T-helper 2 cell treated with Interferon-gamma antibody and Interleukin-4, amounts not matched to agents 5 μg/mL and 100 μg/mL, for 36 hours (primary cell): Measurements from ENCODE around the gene STARD3.

Experiments
- DNase-seq: peaks from one replicate; pipeline ENCODE4 v3.0.0; 2021; ENCODE audit warnings: low spot score
- H3K27ac Mint-ChIP-seq: one replicate; pipeline ENCODE4 v1.8.0; 2021; ENCODE audit warnings: mild to moderate bottlenecking, mixed read lengths
- H3K27me3 Mint-ChIP-seq: one replicate; pipeline ENCODE4 v1.8.0; 2021; ENCODE audit warnings: low read depth, mixed read lengths
- H3K36me3 Mint-ChIP-seq: one replicate; pipeline ENCODE4 v1.8.0; 2021; ENCODE audit warnings: low read depth, mixed read lengths
- H3K4me1 Mint-ChIP-seq: one replicate; pipeline ENCODE4 v1.8.0; 2021; ENCODE audit warnings: low read depth, mixed read lengths
- H3K4me3 Mint-ChIP-seq: one replicate; pipeline ENCODE4 v1.8.0; 2022; ENCODE audit warnings: mild to moderate bottlenecking, moderate library complexity, mixed read lengths
- H3K9me3 Mint-ChIP-seq: one replicate; pipeline ENCODE4 v1.8.0; 2021; ENCODE audit warnings: mixed read lengths

STARD3 gene

GRCh38 chr17:39609416-39610025, 27.4 kb upstream of the STARD3 start:
- Mint-ChIP-seq H3K36me3 (no peaks in the 10 kb centered on the region), H3K9me3 (no peaks in the 10 kb centered on the region), H3K27me3 (peaks cover 56% of the 10 kb centered on the region), H3K27ac (no peak overlapping the region), H3K4me1 (peaks cover 2% of the 10 kb centered on the region), H3K4me3 (no peak overlapping the region)
- no peak for DNase-seq

DNA sequence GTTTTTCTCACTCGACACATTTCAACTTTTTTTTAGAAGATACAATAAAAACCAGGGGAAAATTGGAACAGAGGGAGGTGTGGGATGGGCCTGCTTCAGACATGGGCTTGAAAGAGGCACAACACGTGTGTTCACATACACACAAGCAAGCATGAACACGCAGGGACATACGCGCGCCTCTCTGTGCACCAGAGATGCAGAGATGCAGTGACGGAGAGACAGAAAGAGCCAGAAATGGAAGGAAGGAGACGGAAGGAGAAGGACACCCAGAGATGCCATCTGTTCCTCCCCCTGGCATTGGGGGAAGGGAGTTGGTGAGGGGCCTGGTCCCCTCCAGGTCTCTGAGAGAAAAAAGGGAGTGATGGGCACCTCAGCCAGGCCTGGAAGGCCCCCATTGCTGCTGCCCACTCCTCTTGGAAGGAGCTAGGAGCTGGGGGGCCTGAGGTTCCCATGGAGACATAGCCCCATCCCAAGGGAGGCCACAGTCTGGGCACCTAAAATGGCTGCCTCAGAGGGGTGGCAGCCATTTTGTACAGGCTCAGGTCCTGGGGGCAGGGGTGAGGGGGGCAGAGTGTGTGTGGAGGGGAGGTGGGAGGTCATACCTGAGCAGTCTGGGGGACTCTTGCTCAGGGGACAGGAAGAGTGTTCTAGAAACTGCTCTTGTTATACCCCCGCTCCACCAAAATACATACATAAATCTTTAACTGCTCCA, 25.4 kb upstream of the STARD3 start:
- Mint-ChIP-seq H3K4me1 (no peaks in the 10 kb centered on the region), H3K4me3 (no peak overlapping the region), H3K27me3 (peaks cover 61% of the 10 kb centered on the region), H3K27ac (no peak overlapping the region), H3K9me3 (no peaks in the 10 kb centered on the region), H3K36me3 (no peaks in the 10 kb centered on the region)
- DNase-seq = no peak

DNA sequence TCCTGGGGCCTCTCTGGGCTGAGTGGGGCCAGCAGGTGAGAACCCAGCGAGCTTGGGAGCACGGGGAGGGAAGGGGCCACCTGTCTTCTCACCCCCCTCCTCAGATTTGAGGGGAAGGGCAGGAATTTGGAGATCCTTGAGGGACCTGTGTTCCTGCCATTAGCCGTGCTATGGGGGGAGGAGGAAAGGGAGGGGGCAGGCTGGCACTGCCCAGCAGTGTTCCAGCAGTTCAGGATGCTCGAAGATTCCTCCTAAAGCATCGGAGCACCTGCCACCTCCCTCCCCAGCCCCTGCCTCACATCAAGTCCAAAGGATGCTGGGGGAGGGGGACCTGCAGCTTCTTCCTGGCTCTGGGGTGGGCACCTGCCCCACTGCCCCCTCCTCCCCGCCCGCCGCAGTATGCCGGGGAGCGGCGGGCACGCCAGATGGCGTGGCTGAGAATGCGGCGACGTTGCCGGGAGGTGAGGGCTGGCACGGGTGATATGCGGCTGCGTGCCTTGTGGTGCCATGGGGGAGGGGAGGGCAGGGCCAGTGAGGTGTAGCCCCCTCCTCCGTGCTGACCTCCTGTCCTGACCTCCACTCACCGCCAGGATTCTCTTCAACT, 24.6 kb upstream of the STARD3 start:
- DNase-seq = no peak
- H3K4me1 Mint-ChIP-seq = no peaks in the 10 kb centered on the region
- no peaks in the 10 kb centered on the region for H3K36me3 Mint-ChIP-seq
- H3K9me3 Mint-ChIP-seq = no peaks in the 10 kb centered on the region
- H3K27ac Mint-ChIP-seq = no peak overlapping the region
- no peak overlapping the region for H3K4me3 Mint-ChIP-seq
- peaks cover 63% of the 10 kb centered on the region for H3K27me3 Mint-ChIP-seq

- Mint-ChIP-seq H3K27me3 (peaks cover 61% of the 10 kb centered on the region), H3K4me3 (no peak overlapping the region), H3K4me1 (no peaks in the 10 kb centered on the region), H3K36me3 (no peaks in the 10 kb centered on the region), H3K27ac (no peak overlapping the region), H3K9me3 (no peaks in the 10 kb centered on the region)
- DNase-seq = no peak
Measured at GRCh38 chr17:39612935-39613464, 23.9 kb upstream of the STARD3 start.

DNA sequence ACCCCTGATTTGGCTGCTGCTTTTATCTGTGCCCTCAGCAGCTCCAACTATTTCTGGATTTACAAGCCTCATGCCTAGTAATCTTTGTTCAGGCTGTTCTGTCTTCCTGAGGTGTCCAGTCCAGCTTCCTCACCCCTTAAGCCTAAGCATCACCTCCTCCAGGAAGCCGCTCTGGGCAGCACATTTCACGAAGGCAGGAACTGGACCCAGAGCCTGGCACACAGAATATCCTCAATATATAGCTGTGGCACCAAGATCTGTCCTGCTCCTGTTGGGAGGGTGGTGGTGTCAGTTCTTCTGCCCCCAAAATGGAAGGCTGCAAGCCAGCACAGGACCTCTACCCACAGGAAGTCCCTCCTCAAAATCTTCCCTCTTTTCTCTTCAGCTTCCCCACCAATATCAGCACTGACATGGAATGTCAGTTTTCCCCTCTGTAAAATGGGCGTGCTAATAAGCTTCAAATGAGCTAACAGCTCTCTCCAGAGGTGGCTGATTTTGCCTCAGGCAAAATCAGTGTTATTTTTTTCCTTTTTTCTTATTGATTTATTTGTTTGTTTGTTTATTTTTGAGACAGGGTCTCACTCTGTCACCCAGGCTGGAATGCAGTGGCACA, 22.3 kb upstream of the STARD3 start:
- no peak for DNase-seq
- H3K4me1 Mint-ChIP-seq = no peaks in the 10 kb centered on the region
- H3K9me3 Mint-ChIP-seq = no peaks in the 10 kb centered on the region
- H3K36me3 Mint-ChIP-seq = no peaks in the 10 kb centered on the region
- H3K27me3 Mint-ChIP-seq = peaks cover 59% of the 10 kb centered on the region
- no peak overlapping the region for H3K4me3 Mint-ChIP-seq
- H3K27ac Mint-ChIP-seq = no peak overlapping the region

DNA sequence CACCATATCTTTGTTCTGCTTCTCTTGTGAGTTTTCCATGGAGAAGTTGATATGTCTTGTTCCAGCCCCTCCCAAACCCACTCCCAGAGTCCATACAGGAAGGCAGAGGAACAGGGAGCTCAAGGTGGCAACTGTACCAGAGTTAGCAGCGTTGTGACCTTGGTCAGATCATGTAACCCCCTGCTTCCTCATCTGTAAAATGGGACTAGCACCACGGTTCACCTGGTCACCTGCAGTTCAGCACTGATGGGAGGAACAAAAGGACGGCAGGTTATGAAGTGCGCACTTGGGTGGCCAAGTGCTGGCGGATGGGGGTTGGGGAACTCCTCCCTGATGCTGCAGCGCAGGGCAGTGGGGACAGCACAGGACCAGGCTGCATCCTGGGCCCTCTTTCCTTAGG, 21.5 kb upstream of the STARD3 start:
- no peaks in the 10 kb centered on the region for H3K36me3 Mint-ChIP-seq
- H3K27me3 Mint-ChIP-seq = peaks cover 60% of the 10 kb centered on the region
- H3K27ac Mint-ChIP-seq = no peak overlapping the region
- no peak overlapping the region for H3K4me3 Mint-ChIP-seq
- no peak for DNase-seq
- H3K9me3 Mint-ChIP-seq = no peaks in the 10 kb centered on the region
- H3K4me1 Mint-ChIP-seq = no peaks in the 10 kb centered on the region

GRCh38 chr17:39617100-39617445, 19.9 kb upstream of the STARD3 start:
- no peaks in the 10 kb centered on the region for H3K36me3 Mint-ChIP-seq
- H3K4me1 Mint-ChIP-seq = peaks cover 4% of the 10 kb centered on the region
- H3K27me3 Mint-ChIP-seq = peaks cover 54% of the 10 kb centered on the region
- H3K4me3 Mint-ChIP-seq = peak overlapping the region; percentile 15
- H3K9me3 Mint-ChIP-seq = no peaks in the 10 kb centered on the region
- H3K27ac Mint-ChIP-seq = no peak overlapping the region
- DNase-seq = no peak

DNA sequence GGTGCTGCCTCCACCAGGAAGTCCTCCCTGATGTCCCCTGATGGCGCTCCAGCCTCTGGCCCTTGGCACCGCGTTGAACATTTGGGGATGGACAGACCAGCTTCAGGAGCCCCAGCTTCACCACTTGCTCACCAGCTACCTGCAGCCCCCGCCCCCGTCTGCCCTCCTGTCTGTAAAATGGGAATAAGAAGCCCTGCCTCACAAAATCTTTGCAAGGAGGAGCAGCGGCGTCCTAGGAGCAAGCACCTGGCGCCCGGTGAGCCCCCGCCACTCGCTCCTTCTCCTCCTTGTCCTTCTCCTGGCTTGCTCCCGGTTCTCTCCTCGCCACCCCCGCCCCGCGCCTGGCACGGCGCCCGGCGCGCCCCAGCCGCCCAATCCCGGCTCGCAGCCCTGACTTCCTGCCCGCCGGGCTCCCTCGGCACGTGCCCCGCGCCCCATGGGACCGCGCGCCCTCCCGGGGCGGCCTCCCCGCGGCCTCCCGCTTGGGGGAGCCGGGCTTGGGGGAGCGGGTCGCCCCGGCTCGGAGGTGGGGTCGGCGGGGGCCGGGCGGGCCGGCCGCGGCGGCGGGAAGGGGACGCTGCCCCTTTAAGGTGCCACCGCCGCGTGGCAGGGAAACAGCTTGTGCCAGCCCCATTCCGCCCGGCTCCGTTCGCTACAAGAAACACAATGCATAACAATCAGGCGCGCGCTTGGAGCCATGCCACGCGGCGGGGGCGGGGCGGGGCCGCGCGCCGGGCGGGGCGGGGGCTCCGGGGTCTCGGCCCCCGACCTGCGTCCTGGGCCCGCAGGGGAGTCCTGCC, 19.3 kb upstream of the STARD3 start:
- peaks cover 8% of the 10 kb centered on the region for H3K4me1 Mint-ChIP-seq
- H3K27ac Mint-ChIP-seq = no peak overlapping the region
- H3K36me3 Mint-ChIP-seq = no peaks in the 10 kb centered on the region
- H3K4me3 Mint-ChIP-seq = peak overlapping the region; percentile 73
- no peaks in the 10 kb centered on the region for H3K9me3 Mint-ChIP-seq
- H3K27me3 Mint-ChIP-seq = peaks cover 54% of the 10 kb centered on the region
- peak; percentile 30 for DNase-seq

GRCh38 chr17:39618246-39618913, 18.6 kb upstream of the STARD3 start:
- Mint-ChIP-seq H3K36me3 (no peaks in the 10 kb centered on the region), H3K4me3 (peak overlapping the region; percentile 73), H3K9me3 (no peaks in the 10 kb centered on the region), H3K27me3 (peaks cover 55% of the 10 kb centered on the region), H3K4me1 (peaks cover 10% of the 10 kb centered on the region), H3K27ac (no peak overlapping the region)
- no peak for DNase-seq

DNA sequence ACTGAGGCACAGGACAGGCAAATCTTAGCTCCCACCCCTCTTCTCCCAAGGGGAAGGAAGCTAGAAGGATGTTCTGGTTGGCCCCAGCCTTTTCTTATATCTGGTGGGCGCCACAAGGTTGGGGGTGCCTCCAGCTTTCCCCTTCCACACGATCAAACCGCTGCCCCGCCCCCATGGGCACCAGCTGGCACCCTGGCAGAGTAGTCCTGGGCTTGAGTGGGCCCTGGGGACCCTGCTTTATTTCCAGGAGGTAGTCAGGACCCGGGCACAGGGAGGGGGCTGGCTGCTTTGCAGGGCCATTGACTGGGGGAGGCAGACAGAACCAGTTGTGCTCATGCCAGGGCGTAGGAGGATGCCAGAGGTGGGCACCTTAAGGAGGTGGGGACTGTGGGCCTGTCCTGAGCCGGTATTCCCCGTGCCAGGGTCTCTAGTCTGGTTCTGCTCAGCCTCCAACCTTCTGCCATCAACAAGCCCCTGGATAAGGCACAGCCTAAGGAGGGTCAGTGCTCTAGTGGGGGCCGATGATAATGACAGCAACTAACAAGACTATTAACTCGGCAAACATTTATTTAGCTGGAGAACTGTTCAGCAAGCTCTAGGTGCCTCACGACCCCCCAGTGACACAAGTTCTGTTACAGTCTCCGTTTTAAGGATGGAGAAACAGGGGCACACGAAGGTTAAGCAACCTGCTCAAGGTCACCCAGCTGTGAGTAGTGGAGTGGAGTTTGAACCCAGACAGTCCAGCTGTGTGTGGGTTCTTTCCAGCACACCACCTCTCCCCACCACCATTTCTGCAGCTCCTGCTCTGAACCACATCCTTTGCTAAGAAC, 17.8 kb upstream of the STARD3 start:
- DNase-seq = no peak
- H3K27me3 Mint-ChIP-seq = peaks cover 60% of the 10 kb centered on the region
- H3K4me3 Mint-ChIP-seq = no peak overlapping the region
- no peaks in the 10 kb centered on the region for H3K36me3 Mint-ChIP-seq
- H3K9me3 Mint-ChIP-seq = no peaks in the 10 kb centered on the region
- H3K4me1 Mint-ChIP-seq = peaks cover 12% of the 10 kb centered on the region
- H3K27ac Mint-ChIP-seq = no peak overlapping the region

GRCh38 chr17:39619786-39620101, 17.2 kb upstream of the STARD3 start:
- no peak for DNase-seq
- Mint-ChIP-seq H3K27me3 (peaks cover 59% of the 10 kb centered on the region), H3K9me3 (no peaks in the 10 kb centered on the region), H3K4me1 (peaks cover 12% of the 10 kb centered on the region), H3K4me3 (no peak overlapping the region), H3K36me3 (no peaks in the 10 kb centered on the region), H3K27ac (no peak overlapping the region)

GRCh38 chr17:39621523-39622379, 15.2 kb upstream of the STARD3 start:
- H3K4me1 Mint-ChIP-seq = peaks cover 12% of the 10 kb centered on the region
- peak overlapping the region; percentile 46 for H3K27ac Mint-ChIP-seq
- H3K4me3 Mint-ChIP-seq = peak overlapping the region; percentile 77
- H3K27me3 Mint-ChIP-seq = peaks cover 60% of the 10 kb centered on the region
- DNase-seq = peak; percentile 83
- no peaks in the 10 kb centered on the region for H3K36me3 Mint-ChIP-seq
- H3K9me3 Mint-ChIP-seq = no peaks in the 10 kb centered on the region
